ENCODE measurements around the gene PBX3. TPM values are rescaled to one million over a fixed set of nuclear protein-coding genes. Genes with fewer than 3 reads are reported as not detected.

PBX3 gene
- total and polyA plus RNA-seq, 2 of the 13 experiments (the other 11 are each of a cell fraction or from before 2014, with no cell fraction given), result 6.0 to 11.2 TPM

- Histone ChIP-seq H3K9me3 (ENCODE audit: low read length) (no peaks in the 10 kb centered on the region), H3K79me2 (ENCODE audit: insufficient read depth, low read length) (no peaks in the 10 kb centered on the region), H3K4me1 (ENCODE audit: insufficient read depth, low read length) (no peaks in the 10 kb centered on the region), H3K27ac (ENCODE audit: extremely low read length, insufficient read depth, low read length) (no peak overlapping the region), H3K4me3 (replicated peaks in 1 of 3; ENCODE audit: insufficient read depth in 1 of 3, low read depth in 2 of 3, low read length in 3 of 3) (no peak overlapping the region), H3K9ac (ENCODE audit: insufficient read depth, low read depth, low read length) (no peak overlapping the region), H3K36me3 (replicated peaks in 1 of 2; ENCODE audit: control insufficient read depth in 1 of 2, insufficient read depth in 2 of 2, low read length in 2 of 2) (no peaks in the 10 kb centered on the region), H2AFZ (ENCODE audit: low read length) (no peak overlapping the region), H3K27me3 (ENCODE audit: control insufficient read depth in 1 of 2, insufficient read depth in 2 of 2, low read length in 2 of 2) (no peaks in the 10 kb centered on the region), H4K20me1 (ENCODE audit: insufficient read depth, low read length) (no peaks in the 10 kb centered on the region), H3K4me2 (ENCODE audit: low read depth, low read length) (no peak overlapping the region)
- DNase-seq (ENCODE audit: low spot score), result no peak
- no TSS peak for BruUV-seq (replicated peaks)
- TF ChIP-seq ZNF800 (CRISPR knock-in tag; IDR thresholded peaks at IDR 0.05) (no peak), DRAP1 (CRISPR knock-in tag; IDR thresholded peaks at IDR 0.05) (no peak), HOXA9 (CRISPR knock-in tag; IDR thresholded peaks at IDR 0.05; ENCODE audit: borderline replicate concordance) (no peak), PAWR (CRISPR knock-in tag; IDR thresholded peaks at IDR 0.05; ENCODE audit: borderline replicate concordance) (no peak), ZBTB42 (CRISPR knock-in tag; IDR thresholded peaks at IDR 0.05) (no peak), DNMT3B (CRISPR knock-in tag; conservative IDR thresholded peaks at IDR 0.05) (no peak), CHD2 (IDR thresholded peaks at IDR 0.05; ENCODE audit: low read depth, low read length) (no peak), ZNF788 (CRISPR knock-in tag; IDR thresholded peaks at IDR 0.05; ENCODE audit: borderline replicate concordance) (no peak), GTF2F1 (IDR thresholded peaks at IDR 0.05; ENCODE audit: low read length) (no peak), E2F5 (CRISPR knock-in tag; conservative IDR thresholded peaks at IDR 0.05) (no peak), RXRB (CRISPR knock-in tag; IDR thresholded peaks at IDR 0.05; ENCODE audit: borderline replicate concordance) (no peak)
- no peak for ATAC-seq
- in situ Hi-C loops (cut with HindIII; ENCODE audit: extremely low pct_ligation_motif_present, low pct_unique_long_range_greater_than_20kb) (no loop called here), intact Hi-C loops (cut with micrococcal nuclease; ENCODE audit: unreplicated experiment) (no loop called here)
- ChIA-PET POLR2A (no interaction called here), CTCF (ENCODE audit: low intra/inter-chr PET ratio, low total read pairs) (no interaction called here)
- no peak for FAIRE-seq
Measured at GRCh38 chr9:125805586-125805985, 58.4 kb downstream of the PBX3 start.

Measured in HepG2 (cell line).